SH-SY5Y (cell line): ENCODE data around the gene NOG.

Experiments used
- GATA2 ChIP-seq: IDR thresholded peaks from 2 replicates; pipeline ENCODE4 v1.6.1; 2011; ENCODE audit warnings: mild to moderate bottlenecking, low read depth, low read length
- GATA3 ChIP-seq: IDR thresholded peaks from 2 replicates; pipeline ENCODE4 v1.6.1; 2011; ENCODE audit warnings: low read depth, mild to moderate bottlenecking, low read length, moderate library complexity

GRCh38 chr17:56558088-56558487, 35.4 kb upstream of the NOG start:
- TF ChIP-seq GATA2 = no peak
- no peak for TF ChIP-seq GATA3
